GM12864 (cell line): ENCODE results near the gene BRAF.
"Not testable (repeated sequence)": the region's sequence is repeated elsewhere in the genome, so short reads cannot be mapped to it uniquely, and the experiment has no call there.

Experiments
- DNase-seq: peaks from one replicate; pipeline ENCODE4 v3.0.0-alpha.2; 2011; ENCODE audit warnings: low read depth
- H3K4me3 ChIP-seq: 2 replicates; pipeline ENCODE4 v1.5.1; 2011; ENCODE audit warnings: mild to moderate bottlenecking, low read depth, low read length, control low read depth
- CTCF ChIP-seq: IDR thresholded peaks from 2 replicates; pipeline ENCODE4 v1.5.1; 2011; ENCODE audit warnings: low read depth, mild to moderate bottlenecking, moderate library complexity, low read length, control low read depth, inconsistent platforms; ENCODE audit errors: missing control alignments

Gene BRAF

DNA sequence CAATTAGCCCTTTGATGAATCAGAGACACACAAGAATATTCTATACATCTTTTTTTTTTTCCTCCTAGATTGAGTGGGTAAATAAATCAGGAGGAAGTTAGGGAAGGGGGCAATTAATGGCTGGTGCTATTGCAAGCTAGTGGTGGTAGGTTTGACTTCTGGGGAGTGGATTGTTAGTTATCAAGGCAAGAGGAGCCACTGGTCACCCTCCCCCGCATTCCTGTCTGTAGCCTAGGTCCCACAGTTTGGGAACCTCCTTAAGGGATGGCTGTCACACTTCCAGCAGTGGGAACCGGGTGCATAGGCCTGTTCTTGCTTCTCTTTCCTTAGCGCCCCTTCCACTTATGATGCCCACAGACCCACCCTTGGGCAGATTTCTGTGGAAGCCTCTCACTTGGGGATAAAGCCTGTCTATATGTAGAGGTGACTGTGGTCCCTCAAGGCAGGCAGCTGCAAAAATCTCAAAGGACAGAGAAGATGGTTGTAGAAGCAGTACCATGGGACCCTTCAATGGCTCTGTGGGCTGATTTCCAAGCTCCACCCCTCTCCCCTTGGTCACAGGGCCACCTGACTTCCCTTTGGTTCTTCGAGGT, 254.3 kb downstream of the BRAF start:
- no peak for TF ChIP-seq CTCF
- no peak overlapping the region for H3K4me3 ChIP-seq
- DNase-seq: no peak

GRCh38 chr7:140669862-140670261, 254.9 kb downstream of the BRAF start:
- H3K4me3 ChIP-seq, DNase-seq: not testable (repeated sequence)

DNA sequence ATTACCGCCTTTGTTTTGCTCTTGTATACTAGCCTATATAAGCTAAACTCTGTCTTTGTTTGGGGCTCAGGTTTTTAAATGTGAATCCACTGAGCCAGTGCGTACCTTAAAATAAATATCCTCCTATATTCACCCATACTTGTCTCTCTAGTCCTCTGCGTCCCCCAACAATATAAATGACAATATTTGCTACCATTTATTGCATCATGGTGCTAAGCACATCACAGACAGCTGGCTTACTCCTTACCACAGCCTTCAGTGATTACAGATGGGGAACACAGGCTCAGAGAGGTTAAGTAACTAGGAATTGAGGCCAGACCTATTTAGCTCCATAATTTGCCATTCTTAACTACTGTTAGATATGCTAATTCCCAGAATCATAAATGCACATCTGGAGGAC, 255.4 kb downstream of the BRAF start:
- no peak for DNase-seq
- TF ChIP-seq CTCF: no peak
- no peak overlapping the region for H3K4me3 ChIP-seq
